CD4-positive, alpha-beta T cell treated with Interleukin-12 subunit alpha and Interleukin-12 subunit beta, for 1 hour (primary cell): Measurements from ENCODE around the gene MAPRE3.
"Not testable (repeated sequence)": the region's sequence is repeated elsewhere in the genome, so short reads cannot be mapped to it uniquely, and the experiment has no call there.

ENCODE experiments used
- DNase-seq: peaks from one replicate; pipeline ENCODE4 v3.0.0-alpha.2; 2020

MAPRE3 gene

DNA sequence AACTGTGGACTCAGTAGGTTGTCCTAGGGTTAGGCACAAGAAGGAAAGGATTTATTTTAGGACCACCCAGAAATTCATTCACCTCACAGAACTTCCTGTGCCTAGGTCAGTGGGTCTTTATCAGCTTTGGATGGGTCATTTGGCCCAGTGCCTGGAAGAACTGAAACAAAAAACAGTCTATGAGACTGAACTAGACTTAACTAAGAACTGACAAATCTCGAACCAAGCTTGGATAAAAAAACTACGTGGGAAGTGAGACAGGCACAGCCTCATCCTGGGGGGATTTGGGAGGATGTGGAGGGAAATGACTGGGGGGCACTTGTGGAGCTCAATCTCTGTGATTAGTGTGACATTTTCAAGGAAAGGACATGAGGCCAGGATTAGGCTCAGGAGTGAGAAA lies 103.3 kb downstream of the MAPRE3 start:
- no peak for DNase-seq

GRCh38 chr2:27074738-27075565 lies 104.5 kb downstream of the MAPRE3 start:
- DNase-seq, result peak; percentile 64

GRCh38 chr2:27075566-27075871 lies 105.1 kb downstream of the MAPRE3 start:
- not testable (repeated sequence) for DNase-seq

DNA sequence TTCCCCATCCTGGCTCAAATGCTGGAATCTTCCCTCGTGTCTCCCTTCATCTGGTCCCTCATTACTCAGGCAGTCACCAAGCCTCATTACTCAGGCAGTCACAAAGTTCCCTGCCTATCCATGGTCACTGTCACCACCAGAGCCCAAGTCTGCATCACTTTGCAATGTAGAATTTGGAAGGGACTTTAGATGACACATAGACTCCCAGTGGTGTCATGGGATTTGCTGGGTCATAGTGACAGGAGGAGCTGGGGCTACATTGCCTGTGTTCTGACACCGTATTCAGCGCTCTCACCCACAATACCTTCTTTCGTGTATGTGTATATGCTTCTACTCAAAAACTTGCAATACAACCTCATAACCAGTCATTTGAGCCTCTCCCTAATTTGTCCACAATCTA lies 105.9 kb downstream of the MAPRE3 start:
- DNase-seq, result no peak
